Neural cell (in vitro differentiated cells): ENCODE data around the gene MOGAT3.

Experiments used
- CTCF ChIP-seq: fragments of 450-650 bp; IDR thresholded peaks from 2 replicates; pipeline ENCODE4 v1.5.1; 2014; ENCODE audit warnings: antibody characterized with exemption, mild to moderate bottlenecking, moderate library complexity; ENCODE audit not compliant: poor library complexity, severe bottlenecking
- EP300 ChIP-seq: fragments of 450-650 bp; conservative IDR thresholded peaks from 2 replicates; pipeline ENCODE4 v1.6.1; 2014; ENCODE audit warnings: antibody characterized with exemption, mild to moderate bottlenecking, moderate library complexity; ENCODE audit not compliant: poor library complexity, severe bottlenecking
- EZH2 ChIP-seq: fragments of 200-600, 300-800 bp; shearing (Covaris generic), sonication (generic); IDR thresholded peaks from 2 replicates; pipeline ENCODE4 v1.6.1; 2014; ENCODE audit warnings: antibody characterized with exemption, low read length, borderline replicate concordance, mild to moderate bottlenecking; ENCODE audit not compliant: insufficient read depth, poor library complexity, severe bottlenecking
- MXI1 ChIP-seq: fragments of 450-650 bp; conservative IDR thresholded peaks from 2 replicates; pipeline ENCODE4 v1.6.1; 2014; ENCODE audit warnings: antibody characterized with exemption, mild to moderate bottlenecking; ENCODE audit not compliant: poor library complexity, severe bottlenecking
- POLR2AphosphoS5 ChIP-seq: IDR thresholded peaks from 2 replicates; pipeline ENCODE4 v1.6.1; 2012
- REST ChIP-seq: IDR thresholded peaks from 2 replicates; pipeline ENCODE4 v1.6.1; 2012; ENCODE audit warnings: borderline replicate concordance

- TF ChIP-seq CTCF (no peak), EZH2 (no peak), MXI1 (no peak), REST (no peak), EP300 (no peak), POLR2AphosphoS5 (no peak)
These were observed 14.6 kb downstream of the MOGAT3 start for GRCh38 chr7:101186194-101186593.
